OCI-LY7 (cell line): ENCODE measurements around the gene METAP1D. TPM values are rescaled to one million over a fixed set of nuclear protein-coding genes. Genes with fewer than 3 reads are reported as not detected.

Experiments used
- BruUV-seq: library from RNA; stranded (reverse); fragments of 400-500 nt; replicated peaks from 2 replicates; lab custom pipeline; 2021; lab: Mats Ljungman, UMichigan
- CTCF ChIA-PET: fragments of 300-600 bp; sonication (Branson Sonifier 250); formaldehyde crosslinking; loops from one replicate; lab custom pipeline; 2022; ENCODE audit warnings: antibody characterized with exemption; ENCODE audit not compliant: unreplicated experiment; lab: Charles Lee
- POLR2A ChIA-PET: fragments of 300-600 bp; sonication (Branson Sonifier 250); formaldehyde crosslinking; loops from one replicate; lab custom pipeline; 2022; ENCODE audit warnings: antibody characterized with exemption; lab: Charles Lee
- DNase-seq: peaks from one replicate; pipeline ENCODE4 v3.0.0-alpha.2; 2015; ENCODE audit warnings: low spot score
- H2AFZ ChIP-seq: fragments of 200-600 bp; sonication (generic), shearing (Covaris generic); 2 replicates; pipeline ENCODE4 v1.6.1; 2014; ENCODE audit warnings: mild to moderate bottlenecking, antibody characterized with exemption, low read length, moderate library complexity
- H3K27ac ChIP-seq: fragments of 200-600 bp; sonication (generic); 2 replicates; pipeline ENCODE4 v1.5.1; 2014; ENCODE audit warnings: mixed run types, low read depth, mild to moderate bottlenecking, moderate library complexity, low read length, inconsistent platforms; ENCODE audit not compliant: poor library complexity, severe bottlenecking
- H3K36me3 ChIP-seq: fragments of 200-600 bp; sonication (generic); 2 replicates; pipeline ENCODE4 v1.6.1; 2014; ENCODE audit warnings: mild to moderate bottlenecking, antibody characterized with exemption, low read length, moderate library complexity, mixed read lengths; ENCODE audit not compliant: insufficient read depth
- H3K4me1 ChIP-seq: fragments of 200-600 bp; sonication (generic); 2 replicates; pipeline ENCODE4 v1.5.1; 2014; ENCODE audit warnings: mild to moderate bottlenecking, low read length; ENCODE audit not compliant: insufficient read depth, poor library complexity, severe bottlenecking
- H3K4me2 ChIP-seq: fragments of 200-600 bp; sonication (generic); 2 replicates; pipeline ENCODE4 v1.6.1; 2014; ENCODE audit warnings: mild to moderate bottlenecking, low read length
- H3K4me3 ChIP-seq: fragments of 200-600 bp; sonication (generic); 2 replicates; pipeline ENCODE4 v1.5.1; 2014; ENCODE audit warnings: mild to moderate bottlenecking, low read depth, low read length; ENCODE audit not compliant: poor library complexity, severe bottlenecking
- H3K79me2 ChIP-seq: fragments of 200-600 bp; sonication (generic); 2 replicates; pipeline ENCODE4 v1.6.1; 2016; ENCODE audit warnings: low read depth, mild to moderate bottlenecking, low read length, moderate library complexity, mixed read lengths; ENCODE audit not compliant: insufficient read depth
- H3K9me2 ChIP-seq: fragments of 200-600 bp; sonication (generic); 2 replicates; pipeline ENCODE4 v1.6.1; 2016; ENCODE audit warnings: mild to moderate bottlenecking, low read length, mixed read lengths; ENCODE audit not compliant: insufficient read depth
- H3K9me3 ChIP-seq: fragments of 200-600 bp; sonication (generic); 2 replicates; pipeline ENCODE4 v1.6.1; 2014; ENCODE audit warnings: mild to moderate bottlenecking, mixed run types, low read length, mixed read lengths
- H4K20me1 ChIP-seq: fragments of 200-600 bp; sonication (generic); 2 replicates; pipeline ENCODE4 v1.6.1; 2014; ENCODE audit warnings: mild to moderate bottlenecking, antibody characterized with exemption, low read length, moderate library complexity, mixed read lengths; ENCODE audit not compliant: insufficient read depth
- EZH2phosphoT487 ChIP-seq: fragments of 200-600 bp; sonication (generic); IDR thresholded peaks from 2 replicates; pipeline ENCODE4 v1.6.1; 2018; ENCODE audit warnings: low read depth, borderline replicate concordance, mild to moderate bottlenecking, mixed run types, antibody characterized with exemption, low read length, moderate library complexity, mixed read lengths
- intact Hi-C: fragments of 100-400 bp; cut with micrococcal nuclease; formaldehyde crosslinking; loops from one replicate; pipeline ENCODE4 v1.10.0; 2022; ENCODE audit not compliant: unreplicated experiment
- total RNA-seq, 2 experiments: library from RNA; depleted of rRNA in 1 of 2; stranded (reverse); fragments of >200 nt in 1 of 2; shearing (Covaris generic) in 1 of 2; gene quantifications; 2 replicates each; pipeline ENCODE4 v1.2.3, GENCODE V29; 2014 to 2022
- TF ChIP-seq, protein P1 (sequence below): fragments of 200-600 bp; sonication (generic); conservative IDR thresholded peaks from 2 replicates; pipeline ENCODE4 v1.5.1; 2014; ENCODE audit warnings: mild to moderate bottlenecking, antibody characterized with exemption, low read length, moderate library complexity, mixed read lengths

METAP1D gene
- total RNA-seq, 2 experiments from 2014 or later = 11.0 to 11.8 TPM

DNA sequence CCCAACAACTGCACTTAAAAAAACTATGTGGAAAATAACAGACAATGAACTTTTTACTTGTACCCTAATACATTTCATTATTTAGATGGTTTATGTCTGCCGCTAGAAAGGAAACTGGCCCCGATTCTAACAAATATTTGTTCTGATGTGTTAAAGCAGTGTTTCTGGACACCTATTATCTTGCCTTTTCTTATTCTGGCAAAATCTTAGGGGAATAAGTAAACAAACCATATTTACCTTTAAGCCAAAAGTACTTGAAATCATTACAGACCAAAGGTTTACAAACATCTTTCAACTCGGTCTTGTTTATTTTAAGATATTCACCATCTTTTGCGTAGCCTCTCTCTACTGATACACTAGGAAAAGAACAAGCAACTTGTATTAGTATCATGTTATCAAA, 73.8 kb downstream of the METAP1D start:
- H4K20me1 ChIP-seq = no peaks in the 10 kb centered on the region
- no TSS peak for BruUV-seq
- H2AFZ ChIP-seq = no peak overlapping the region
- no peak for DNase-seq
- no peak overlapping the region for H3K27ac ChIP-seq
- no peaks in the 10 kb centered on the region for H3K9me3 ChIP-seq
- no peak overlapping the region for H3K4me3 ChIP-seq
- no peaks in the 10 kb centered on the region for H3K4me1 ChIP-seq
- no peak overlapping the region for H3K4me2 ChIP-seq
- ChIA-PET CTCF (no interaction called here), POLR2A (interaction anchor here (0.6 to 1.0 kb wide), 2 partner anchors 20 to 1148 kb away, joined by 4 to 6 read pairs; no protein-coding TSS in a partner anchor)
- H3K9me2 ChIP-seq = no peaks in the 10 kb centered on the region
- H3K36me3 ChIP-seq = no peaks in the 10 kb centered on the region
- intact Hi-C loops = no loop called here
- TF ChIP-seq, protein P1, sequence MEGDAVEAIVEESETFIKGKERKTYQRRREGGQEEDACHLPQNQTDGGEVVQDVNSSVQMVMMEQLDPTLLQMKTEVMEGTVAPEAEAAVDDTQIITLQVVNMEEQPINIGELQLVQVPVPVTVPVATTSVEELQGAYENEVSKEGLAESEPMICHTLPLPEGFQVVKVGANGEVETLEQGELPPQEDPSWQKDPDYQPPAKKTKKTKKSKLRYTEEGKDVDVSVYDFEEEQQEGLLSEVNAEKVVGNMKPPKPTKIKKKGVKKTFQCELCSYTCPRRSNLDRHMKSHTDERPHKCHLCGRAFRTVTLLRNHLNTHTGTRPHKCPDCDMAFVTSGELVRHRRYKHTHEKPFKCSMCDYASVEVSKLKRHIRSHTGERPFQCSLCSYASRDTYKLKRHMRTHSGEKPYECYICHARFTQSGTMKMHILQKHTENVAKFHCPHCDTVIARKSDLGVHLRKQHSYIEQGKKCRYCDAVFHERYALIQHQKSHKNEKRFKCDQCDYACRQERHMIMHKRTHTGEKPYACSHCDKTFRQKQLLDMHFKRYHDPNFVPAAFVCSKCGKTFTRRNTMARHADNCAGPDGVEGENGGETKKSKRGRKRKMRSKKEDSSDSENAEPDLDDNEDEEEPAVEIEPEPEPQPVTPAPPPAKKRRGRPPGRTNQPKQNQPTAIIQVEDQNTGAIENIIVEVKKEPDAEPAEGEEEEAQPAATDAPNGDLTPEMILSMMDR = no peak
- TF ChIP-seq EZH2phosphoT487 = no peak
- no peaks in the 10 kb centered on the region for H3K79me2 ChIP-seq

- CTCF ChIA-PET = no interaction called here
Observed at GRCh38 chr2:172074254-172074653, 74.5 kb downstream of the METAP1D start.

GRCh38 chr2:172079416-172079815, 79.7 kb downstream of the METAP1D start:
- no peak overlapping the region for H3K27ac ChIP-seq
- BruUV-seq = no TSS peak
- ChIA-PET POLR2A (no interaction called here), CTCF (no interaction called here)
- intact Hi-C loops = no loop called here
- DNase-seq = no peak
- no peaks in the 10 kb centered on the region for H3K79me2 ChIP-seq
- no peaks in the 10 kb centered on the region for H3K9me3 ChIP-seq
- H3K4me2 ChIP-seq = no peak overlapping the region
- no peaks in the 10 kb centered on the region for H3K36me3 ChIP-seq
- TF ChIP-seq EZH2phosphoT487 = no peak
- TF ChIP-seq, protein P1 = no peak
- no peak overlapping the region for H2AFZ ChIP-seq
- no peaks in the 10 kb centered on the region for H4K20me1 ChIP-seq
- no peaks in the 10 kb centered on the region for H3K4me1 ChIP-seq
- H3K4me3 ChIP-seq = no peak overlapping the region
- H3K9me2 ChIP-seq = no peaks in the 10 kb centered on the region

More at GRCh38 chr2:172074254-172074653, 74.5 kb downstream of the METAP1D start:
- intact Hi-C loops = no loop called here
- H3K9me2 ChIP-seq = no peaks in the 10 kb centered on the region
- BruUV-seq = no TSS peak
- no peak overlapping the region for H2AFZ ChIP-seq
- TF ChIP-seq, protein P1 = no peak
- TF ChIP-seq EZH2phosphoT487 = no peak
- H3K4me2 ChIP-seq = no peak overlapping the region
- no peaks in the 10 kb centered on the region for H3K36me3 ChIP-seq
- H3K4me1 ChIP-seq = no peaks in the 10 kb centered on the region
- H4K20me1 ChIP-seq = no peaks in the 10 kb centered on the region
- no peaks in the 10 kb centered on the region for H3K9me3 ChIP-seq
- no peak overlapping the region for H3K27ac ChIP-seq
- H3K79me2 ChIP-seq = no peaks in the 10 kb centered on the region
- no peak for DNase-seq
- H3K4me3 ChIP-seq = no peak overlapping the region
- POLR2A ChIA-PET = interaction anchor here (1.0 kb wide), 1 partner anchor 21 kb away, joined by 4 read pairs; no protein-coding TSS in a partner anchor
